GM12892 (cell line): ENCODE data around the gene IL1RAPL1.

Experiments used
- POLR2A ChIP-seq: IDR thresholded peaks from 2 replicates; pipeline ENCODE4 v1.6.1; 2011; ENCODE audit warnings: low read depth, low read length, control low read depth
- POLR2AphosphoS5 ChIP-seq: IDR thresholded peaks from 2 replicates; pipeline ENCODE4 v1.6.1; 2011; ENCODE audit warnings: low read depth, low read length, control low read depth
- TAF1 ChIP-seq: IDR thresholded peaks from 2 replicates; pipeline ENCODE4 v1.6.1; 2011; ENCODE audit warnings: low read depth, mild to moderate bottlenecking, control low read depth, low read length, borderline replicate concordance

DNA sequence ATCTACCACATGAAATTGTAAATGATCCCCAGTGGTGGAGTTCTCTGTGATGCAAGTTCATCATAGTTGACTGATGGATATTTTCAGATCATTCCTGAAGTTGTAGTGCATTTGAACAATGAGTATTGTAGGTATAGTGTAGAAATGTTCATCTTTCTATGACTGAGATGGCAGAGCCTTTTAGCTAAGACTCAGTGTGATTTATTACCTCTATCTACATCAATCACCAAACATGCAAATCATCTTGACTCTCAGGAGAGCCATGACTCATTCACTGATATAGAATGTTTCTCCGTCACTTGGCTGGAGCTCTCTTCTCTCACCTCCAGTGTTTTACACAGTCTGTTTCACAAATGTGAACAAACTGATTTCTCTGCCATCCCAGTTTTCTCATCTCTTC is 392.6 kb downstream of the IL1RAPL1 start:
- TF ChIP-seq POLR2A (no peak), POLR2AphosphoS5 (no peak), TAF1 (no peak)
